COLO829 (cell line): ENCODE results near the gene CAPN5.

ENCODE experiments used
- DNase-seq: peaks from one replicate; pipeline ENCODE4 v3.0.0; 2012; ENCODE audit warnings: low spot score

The CAPN5 gene

GRCh38 chr11:77101043-77101537 lies 34.3 kb downstream of the CAPN5 start:
- DNase-seq, result peak; percentile 42

- DNase-seq, result no peak
These were observed 35.8 kb downstream of the CAPN5 start, which contains the start of gene OMP for GRCh38 chr11:77102246-77103210. Gene OMP, plus strand, starts transcription at chr11:77102840. Its CDS starts 0 bp downstream, at chr11:77102840.

DNA sequence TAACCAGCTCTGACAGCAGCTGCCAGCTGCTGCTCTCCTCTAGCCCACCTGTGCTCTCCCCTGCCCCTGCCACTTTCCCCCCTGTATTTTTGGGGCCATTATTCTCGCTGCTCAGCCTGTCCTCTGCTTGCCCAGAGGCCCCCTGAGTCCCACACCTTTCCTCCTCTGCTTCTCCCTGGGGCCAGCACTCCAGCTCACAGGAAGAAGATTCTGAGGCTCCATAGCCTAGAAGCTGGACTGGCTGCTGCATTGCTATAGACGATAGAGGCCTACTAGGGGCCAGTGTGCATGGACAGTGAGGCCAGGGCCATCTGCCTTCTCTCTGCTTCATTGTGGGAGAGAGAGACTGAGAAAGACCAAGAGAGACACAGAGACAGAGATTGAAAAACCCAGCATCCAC lies 36.5 kb downstream of the CAPN5 start:
- DNase-seq, result no peak

- DNase-seq, result no peak
These were observed 38.0 kb downstream of the CAPN5 start for GRCh38 chr11:77104727-77105126.

DNA sequence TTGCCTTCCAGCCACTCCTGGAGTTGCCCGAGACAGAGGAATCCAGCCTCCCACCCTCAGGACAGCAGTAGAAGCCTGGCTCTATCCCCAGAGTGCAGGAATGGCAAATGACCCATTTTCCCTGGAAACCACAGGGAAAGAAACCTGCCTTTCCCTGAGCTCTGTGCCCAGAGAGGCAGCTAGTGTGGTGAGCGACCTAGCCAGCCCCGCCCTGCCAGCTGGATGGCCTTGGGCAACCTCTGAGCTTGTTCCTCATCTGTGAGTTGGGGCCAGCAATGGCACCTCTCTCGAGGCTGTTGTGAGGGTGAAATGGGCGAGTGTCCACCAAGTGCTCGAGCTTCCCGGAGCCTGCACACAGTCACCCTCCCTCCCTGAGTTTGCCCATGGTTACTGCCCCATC lies 39.5 kb downstream of the CAPN5 start:
- no peak for DNase-seq

DNA sequence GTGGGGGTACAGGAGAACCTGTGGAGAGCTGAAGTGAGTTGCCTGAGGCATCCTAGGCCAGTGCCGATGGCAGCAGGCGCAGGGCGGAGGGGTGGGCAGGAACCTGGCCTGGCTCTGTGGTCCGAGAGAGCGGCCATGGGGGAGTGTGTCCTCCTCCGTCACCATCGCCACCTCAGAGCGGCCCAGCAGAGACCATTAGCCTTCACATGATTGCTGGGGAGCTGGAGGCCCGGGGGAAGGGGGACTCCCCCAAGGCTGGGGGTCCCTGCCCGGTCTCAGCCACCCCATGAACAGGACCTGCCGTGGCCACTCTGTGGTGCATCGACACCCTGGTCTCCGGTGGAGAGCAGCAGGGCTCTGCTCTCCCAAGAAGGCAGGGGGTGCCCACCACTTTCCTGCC lies 40.0 kb downstream of the CAPN5 start:
- DNase-seq, result no peak

- DNase-seq, result peak; percentile 89
These were observed 41.2 kb downstream of the CAPN5 start for GRCh38 chr11:77107950-77108349.

GRCh38 chr11:77108436-77108835 lies 41.7 kb downstream of the CAPN5 start:
- DNase-seq, result no peak

DNA sequence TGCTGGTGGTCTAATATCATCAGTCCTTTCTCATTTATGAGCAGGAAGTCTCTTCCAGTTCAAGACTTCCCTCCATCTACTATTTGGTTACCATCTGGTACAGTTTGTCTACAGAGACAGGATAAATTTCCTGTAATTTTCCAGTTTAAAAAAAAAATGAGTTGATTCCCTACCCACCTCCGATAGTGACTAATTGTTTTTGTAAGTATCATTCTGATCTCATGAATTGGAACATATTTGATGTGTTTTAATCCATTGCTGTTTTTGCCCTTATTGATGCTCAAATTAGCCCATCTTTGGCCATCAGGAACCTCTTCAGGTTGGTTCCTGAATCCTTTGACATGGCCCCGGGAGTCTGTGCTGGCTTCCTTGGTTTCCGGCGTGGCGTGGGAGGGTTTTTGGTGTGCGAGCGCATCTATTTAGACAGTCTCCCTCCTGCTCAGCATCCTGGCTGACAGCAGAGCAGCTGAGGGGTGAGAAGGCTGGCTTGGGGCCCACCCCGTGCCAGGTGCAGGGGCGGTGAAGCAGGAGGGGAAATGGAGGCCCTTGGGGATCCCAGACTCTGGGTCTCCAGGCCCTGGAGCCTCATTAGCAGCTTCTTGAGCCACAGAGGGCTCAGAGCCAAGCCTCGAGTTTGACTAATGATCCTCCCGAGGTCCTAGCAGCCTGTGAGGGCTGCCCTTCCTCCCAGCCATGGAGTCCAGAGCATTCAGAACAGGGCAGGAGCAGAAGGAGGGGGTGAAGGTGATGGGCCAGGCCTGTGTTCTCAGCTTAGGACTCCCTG lies 42.7 kb downstream of the CAPN5 start:
- DNase-seq, result no peak

DNA sequence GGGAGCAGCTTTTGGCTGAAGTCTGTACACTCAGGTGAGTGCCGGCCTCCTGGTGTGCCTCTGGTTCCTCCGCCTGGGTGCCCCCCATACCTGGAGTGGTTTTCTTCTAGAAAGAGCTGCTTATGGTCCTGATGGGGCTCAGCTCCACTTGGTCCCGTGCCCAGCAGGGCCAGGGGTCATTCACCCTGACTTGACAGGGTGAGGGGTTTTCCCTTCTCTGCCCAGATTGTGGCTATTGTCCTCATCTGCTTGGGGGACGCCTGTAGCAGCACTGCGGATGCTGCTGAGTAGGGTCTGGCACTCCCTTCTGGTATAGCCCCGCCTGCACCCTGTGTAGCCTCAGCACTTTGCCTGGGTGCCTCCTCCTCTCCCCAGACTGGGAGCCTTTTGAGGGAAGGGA lies 44.1 kb downstream of the CAPN5 start:
- DNase-seq, result no peak

GRCh38 chr11:77111277-77111676 lies 44.5 kb downstream of the CAPN5 start:
- no peak for DNase-seq

- no peak for DNase-seq
These were observed 45.2 kb downstream of the CAPN5 start for GRCh38 chr11:77111946-77112345.

GRCh38 chr11:77112641-77113381 lies 46.0 kb downstream of the CAPN5 start:
- no peak for DNase-seq

GRCh38 chr11:77113382-77114088 lies 46.8 kb downstream of the CAPN5 start:
- peak; percentile 43 for DNase-seq

DNA sequence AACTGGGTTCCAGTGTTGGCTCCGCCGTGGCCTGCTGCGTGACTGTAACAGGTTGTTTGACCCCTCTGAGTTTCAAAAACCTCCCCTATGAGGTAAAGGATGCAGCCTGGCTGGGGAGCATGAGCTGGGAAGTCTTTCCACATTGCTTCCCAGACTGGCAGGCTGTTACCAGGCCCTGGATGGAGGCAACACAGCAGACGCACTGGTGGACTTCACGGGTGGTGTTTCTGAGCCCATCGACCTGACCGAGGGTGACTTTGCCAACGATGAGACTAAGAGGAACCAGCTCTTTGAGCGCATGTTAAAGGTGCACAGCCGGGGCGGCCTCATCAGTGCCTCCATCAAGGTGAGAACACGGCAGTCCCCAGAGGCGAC lies 47.3 kb downstream of the CAPN5 start:
- no peak for DNase-seq

DNA sequence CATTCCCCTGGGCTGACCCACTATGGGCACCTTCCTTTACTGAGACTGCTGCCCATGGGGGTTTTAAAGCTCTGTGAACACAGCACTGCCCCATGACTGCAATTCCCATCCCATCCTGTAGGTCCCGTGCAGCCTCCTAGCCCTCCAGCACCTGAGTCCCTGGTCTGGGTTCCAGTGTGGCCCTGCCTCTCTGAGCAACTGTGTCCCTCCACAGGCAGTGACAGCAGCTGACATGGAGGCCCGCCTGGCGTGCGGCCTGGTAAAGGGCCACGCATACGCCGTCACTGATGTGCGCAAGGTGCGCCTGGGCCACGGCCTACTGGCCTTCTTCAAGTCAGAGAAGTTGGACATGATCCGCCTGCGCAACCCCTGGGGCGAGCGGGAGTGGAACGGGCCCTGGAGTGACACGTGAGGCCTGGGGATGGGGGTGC lies 48.4 kb downstream of the CAPN5 start:
- no peak for DNase-seq

DNA sequence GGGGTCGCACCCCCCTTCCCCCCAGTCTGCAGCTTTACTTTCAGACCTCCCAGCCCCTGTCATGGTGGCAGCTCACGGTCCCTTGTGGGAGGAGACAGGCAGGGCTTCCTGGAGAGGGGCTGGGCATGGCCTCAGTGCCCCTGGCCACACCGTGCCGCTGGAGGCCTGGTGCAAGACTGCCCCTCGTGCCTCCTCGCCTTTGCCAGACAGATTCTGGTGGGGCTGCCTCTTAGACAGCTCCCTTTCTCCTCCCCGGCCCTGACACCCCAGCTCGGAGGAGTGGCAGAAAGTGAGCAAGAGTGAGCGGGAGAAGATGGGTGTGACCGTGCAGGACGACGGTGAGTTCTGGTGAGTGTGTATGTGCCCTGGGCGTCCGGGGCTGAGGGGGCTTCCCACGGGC lies 49.2 kb downstream of the CAPN5 start:
- DNase-seq, result no peak

DNA sequence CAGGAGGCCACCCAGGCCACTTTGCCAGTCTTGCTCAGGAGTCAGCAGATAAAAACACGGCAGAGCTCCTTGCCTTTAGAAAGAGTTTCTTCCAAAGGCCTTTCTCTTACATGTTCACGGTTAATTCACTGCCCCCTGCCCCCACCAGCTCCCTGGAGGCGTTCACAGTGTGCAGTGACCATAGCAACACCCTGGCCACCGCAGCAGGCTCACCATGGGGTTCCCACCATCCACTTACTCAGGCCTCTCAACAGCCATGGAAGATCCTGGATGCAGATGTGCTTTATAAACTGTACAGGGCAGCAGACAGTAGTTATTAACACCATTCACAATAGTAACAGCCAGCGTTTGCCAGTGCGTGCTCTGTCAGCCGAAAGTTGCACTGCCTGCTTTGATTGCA lies 50.7 kb downstream of the CAPN5 start:
- no peak for DNase-seq

- no peak for DNase-seq
These were observed 51.3 kb downstream of the CAPN5 start for GRCh38 chr11:77118086-77118485.

DNA sequence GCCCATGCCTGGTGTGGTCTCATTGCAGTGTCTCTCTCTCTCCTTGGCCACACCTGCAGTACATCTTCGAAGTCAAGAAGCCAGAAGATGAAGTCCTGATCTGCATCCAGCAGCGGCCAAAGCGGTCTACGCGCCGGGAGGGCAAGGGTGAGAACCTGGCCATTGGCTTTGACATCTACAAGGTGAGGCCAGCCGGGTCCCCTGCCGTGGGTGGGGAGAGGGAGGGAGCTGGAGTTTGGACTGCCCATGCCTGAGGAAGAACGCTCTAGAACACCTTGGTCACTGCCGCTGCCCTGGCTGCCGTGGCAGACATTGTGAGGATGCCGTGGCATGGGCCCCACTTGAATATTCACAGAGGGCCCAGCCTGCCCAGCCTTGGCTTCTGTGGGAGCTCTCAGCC lies 52.2 kb downstream of the CAPN5 start:
- DNase-seq, result no peak

- DNase-seq, result no peak
These were observed 52.8 kb downstream of the CAPN5 start for GRCh38 chr11:77119531-77119936.
